GM20431 (cell line): ENCODE measurements around the gene PNLDC1.

Experiments used
- in situ Hi-C: fragments of 300-500 bp; cut with MseI, MboI; formaldehyde crosslinking; loops from one replicate; pipeline ENCODE4 v1.15.0; 2020; ENCODE audit warnings: low sequenced_read_pairs; ENCODE audit not compliant: unreplicated experiment

Gene PNLDC1

DNA sequence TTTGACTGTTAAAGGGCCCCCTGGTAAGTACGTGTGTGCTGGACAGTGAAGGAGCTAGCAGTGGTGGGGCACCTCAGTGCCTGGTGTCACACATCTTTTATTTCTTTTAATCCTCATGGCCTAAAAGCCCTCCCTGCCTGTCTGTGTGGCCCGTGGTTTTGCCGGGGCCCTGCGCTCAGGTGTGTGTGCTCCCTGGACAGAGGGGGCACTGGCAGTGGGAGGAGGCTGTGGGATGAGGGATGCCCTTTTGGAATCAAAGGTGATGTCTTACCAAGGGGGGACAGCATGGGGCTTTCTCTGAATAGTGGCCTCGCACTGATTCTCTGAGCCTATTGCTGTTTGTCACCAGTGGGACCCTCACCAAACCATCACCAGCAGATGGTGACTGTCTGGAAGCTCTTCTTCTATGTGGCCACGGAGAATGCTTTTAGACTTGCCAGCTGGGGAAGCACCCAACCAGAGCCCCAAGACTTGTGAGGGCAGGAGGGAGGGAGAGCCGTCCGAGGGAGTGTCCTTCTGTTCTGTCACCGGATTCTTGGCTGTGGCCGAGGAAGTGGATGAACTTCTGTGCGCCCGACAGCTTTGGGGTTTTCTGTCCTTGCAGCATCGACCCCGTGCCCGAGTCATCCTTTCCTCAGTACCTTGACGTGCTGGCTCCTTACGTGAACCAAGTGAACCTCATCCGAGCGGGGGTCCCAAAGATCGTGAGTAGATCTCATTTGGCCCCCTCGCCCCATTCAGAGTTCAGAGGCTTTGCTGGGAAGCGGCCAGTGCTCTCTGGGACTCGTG, 18.1 kb downstream of the PNLDC1 start:
- in situ Hi-C loops: no loop called here

GRCh38 chr6:159819098-159819497, 19.0 kb downstream of the PNLDC1 start:
- in situ Hi-C loops: no loop called here

GRCh38 chr6:159819932-159820640, 20.0 kb downstream of the PNLDC1 start:
- in situ Hi-C loops: no loop called here

- in situ Hi-C loops: no loop called here
Observed at GRCh38 chr6:159821122-159821521, 21.0 kb downstream of the PNLDC1 start.

DNA sequence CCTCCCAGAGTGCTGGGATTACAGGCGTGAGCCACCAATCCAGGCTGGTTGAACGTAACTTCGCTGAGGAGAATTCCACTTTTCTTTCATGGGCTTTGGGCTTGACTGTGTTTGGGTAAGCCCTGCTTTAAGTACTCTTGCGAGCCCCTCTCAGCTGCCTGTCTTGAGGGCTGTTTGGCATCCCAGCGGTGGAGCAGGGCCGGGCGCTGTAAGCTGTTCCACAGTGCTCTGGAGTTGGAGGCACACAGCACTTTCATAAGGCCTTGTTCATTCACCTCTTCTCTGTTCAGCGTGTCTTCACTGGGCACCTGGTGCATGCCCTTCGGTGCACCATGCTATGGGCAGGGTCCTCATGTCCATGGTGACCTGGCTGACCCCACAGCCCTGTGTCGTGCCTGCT, 21.6 kb downstream of the PNLDC1 start:
- in situ Hi-C loops: no loop called here

- in situ Hi-C loops: no loop called here
Observed at GRCh38 chr6:159823953-159824352, 23.9 kb downstream of the PNLDC1 start.

DNA sequence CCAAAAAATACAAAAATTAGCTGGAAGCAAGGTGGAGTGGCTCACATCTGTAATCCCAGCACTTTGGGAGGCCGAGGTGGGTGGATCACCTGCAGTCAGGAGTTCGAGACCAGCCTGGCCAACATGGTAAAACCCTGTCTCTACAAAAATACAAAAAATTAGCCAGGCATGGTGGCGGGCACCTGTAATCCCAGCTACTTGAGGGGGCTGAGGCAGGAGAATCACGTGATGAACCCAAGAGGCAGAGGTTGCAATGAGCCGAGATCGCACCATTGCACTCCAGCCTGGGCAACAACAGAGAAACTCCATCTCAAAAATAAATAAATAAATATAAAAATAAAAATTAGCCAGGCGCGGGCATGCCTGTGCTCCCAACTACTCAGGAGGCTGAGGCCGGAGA, 24.6 kb downstream of the PNLDC1 start:
- in situ Hi-C loops: loop anchor here (25.0 kb wide), 1 partner anchor 638 kb away; no protein-coding TSS in a partner anchor

DNA sequence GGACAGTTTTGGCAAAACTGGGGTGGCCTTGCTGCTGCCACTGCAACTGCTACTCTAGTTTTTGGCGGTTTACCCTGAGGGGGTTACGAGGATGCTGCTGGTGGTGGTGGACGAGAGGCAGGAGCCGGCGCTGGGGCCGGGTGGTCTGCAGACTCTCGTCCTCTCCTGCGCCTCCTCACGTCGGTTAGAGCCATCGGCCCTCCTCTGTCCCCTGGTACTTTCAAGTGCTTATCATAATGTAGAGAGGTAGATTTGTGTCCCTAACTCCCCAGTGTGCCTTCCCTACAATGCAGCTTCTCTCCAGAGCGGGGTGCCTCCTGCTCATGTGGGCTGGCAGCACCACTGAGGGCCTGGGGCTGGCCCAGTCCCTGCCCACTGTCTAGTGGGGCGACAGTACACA, 25.9 kb downstream of the PNLDC1 start:
- in situ Hi-C loops: loop anchor here (25.0 kb wide), 1 partner anchor 636 kb away; no protein-coding TSS in a partner anchor

DNA sequence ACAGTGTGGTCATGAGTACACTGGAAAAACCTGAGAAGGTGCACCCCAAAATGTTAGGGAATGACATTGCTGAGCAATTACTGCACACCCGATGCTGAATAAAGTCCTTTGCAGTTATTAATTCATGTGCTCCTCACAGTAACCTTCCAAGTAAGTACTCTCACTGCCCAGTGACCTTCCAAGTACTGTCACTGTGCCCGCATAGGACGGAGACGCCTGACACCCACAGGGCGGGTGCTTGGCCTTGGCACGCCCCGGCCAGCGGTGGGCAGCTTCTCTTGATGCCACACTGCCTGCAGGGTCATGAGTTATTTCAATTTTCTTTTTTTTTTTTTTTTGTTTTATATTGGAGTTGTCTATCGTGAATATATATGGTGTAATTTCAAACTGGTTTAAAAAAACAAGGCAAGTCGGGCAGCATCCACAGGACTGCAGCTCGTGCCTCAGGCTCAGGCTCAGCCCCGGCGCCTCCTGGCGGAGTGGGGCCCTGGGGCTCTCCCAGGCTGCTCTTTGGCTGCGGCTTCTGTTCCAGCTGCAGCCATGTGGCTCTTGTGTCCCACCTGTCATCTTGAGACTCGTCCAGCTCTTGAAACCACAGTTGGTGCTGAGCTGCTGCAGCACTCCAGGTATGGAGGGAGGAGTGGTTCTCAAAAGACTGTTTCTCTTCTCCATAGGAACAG, 27.0 kb downstream of the PNLDC1 start:
- in situ Hi-C loops: loop anchor here (25.0 kb wide), 1 partner anchor 635 kb away; no protein-coding TSS in a partner anchor

- in situ Hi-C loops: loop anchor here (25.0 kb wide), 1 partner anchor 634 kb away; no protein-coding TSS in a partner anchor
Observed at GRCh38 chr6:159828074-159828473, 28.0 kb downstream of the PNLDC1 start.

DNA sequence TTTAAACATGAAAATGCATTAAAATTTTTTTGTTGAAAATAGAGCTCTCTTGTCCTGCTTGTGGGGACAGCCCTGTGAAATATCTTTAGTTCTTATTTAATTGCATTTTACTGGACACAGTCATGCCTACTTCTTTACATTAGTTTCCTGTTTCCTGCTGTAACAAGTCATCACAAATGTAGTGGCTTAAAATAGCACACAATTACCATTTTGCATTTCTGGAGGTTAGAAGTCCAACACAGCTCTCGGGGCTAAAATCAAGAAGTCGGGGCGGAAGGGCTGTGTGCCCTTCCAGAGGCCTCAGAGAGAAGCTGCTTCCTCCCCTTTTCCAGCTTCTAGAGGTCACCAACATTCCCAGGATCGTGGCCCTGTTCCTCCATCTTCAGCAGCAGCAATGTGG, 29.4 kb downstream of the PNLDC1 start:
- in situ Hi-C loops: loop anchor here (25.0 kb wide), 1 partner anchor 633 kb away; no protein-coding TSS in a partner anchor

DNA sequence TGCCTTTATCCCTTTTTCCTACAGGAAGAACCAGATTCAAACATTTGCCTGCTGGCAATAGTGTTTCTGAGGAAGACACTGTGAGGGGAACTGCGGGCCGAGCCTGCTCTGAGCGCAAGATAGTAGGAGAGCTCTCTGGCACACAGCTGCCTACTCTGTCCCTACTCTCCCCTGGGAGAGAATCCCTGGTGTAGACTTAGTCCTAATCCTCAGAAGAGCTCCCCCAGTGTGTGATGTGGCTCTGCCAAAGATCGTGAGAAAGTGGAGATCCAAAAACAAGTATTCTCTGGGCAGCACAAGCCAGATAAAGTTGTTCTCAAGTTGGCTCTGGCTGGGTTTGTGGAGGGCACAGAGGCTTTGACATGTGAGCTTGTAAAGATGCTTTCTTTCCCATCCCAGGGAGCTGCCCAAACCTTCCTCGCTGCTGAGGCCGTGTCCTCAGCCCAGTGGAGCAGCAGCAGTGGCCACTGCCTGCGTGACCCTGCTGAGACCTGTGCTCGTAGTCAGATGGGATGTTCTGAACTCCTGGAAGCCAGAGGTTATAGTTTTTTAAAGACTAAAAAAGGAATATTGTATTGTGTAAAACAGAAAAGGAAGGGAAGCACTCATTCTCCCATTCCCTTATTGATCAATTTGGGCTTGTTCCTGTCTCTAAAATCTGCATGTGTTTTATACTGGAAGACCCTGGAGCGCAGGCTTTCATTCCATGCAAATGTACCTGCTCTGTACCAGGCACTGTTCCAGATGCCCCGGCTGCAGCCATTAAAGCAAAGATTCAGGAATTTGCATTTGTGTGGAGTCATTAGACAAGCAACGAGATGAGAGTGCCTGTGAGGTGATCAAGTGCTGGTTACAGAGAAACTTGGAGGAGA, 30.7 kb downstream of the PNLDC1 start:
- in situ Hi-C loops: loop anchor here (25.0 kb wide), 1 partner anchor 632 kb away; no protein-coding TSS in a partner anchor

DNA sequence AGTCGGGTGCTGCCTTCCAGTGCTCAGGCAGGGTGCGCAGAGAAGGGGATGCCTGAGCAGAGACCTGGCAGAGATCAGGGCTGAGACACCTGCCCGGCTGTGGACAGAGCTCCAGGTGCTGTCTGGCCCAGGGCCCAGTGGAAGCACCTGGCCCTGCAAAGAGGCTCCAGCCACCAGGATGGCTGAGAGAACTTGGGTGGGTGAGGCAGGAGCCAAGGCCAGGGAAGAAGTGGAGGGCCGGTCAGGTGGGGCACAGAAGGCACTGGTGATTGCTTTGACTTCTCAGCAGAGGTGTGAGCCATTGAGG, 31.2 kb downstream of the PNLDC1 start:
- in situ Hi-C loops: loop anchor here (25.0 kb wide), 1 partner anchor 631 kb away; no protein-coding TSS in a partner anchor

- in situ Hi-C loops: loop anchor here (25.0 kb wide), 1 partner anchor 629 kb away; no protein-coding TSS in a partner anchor
Observed at GRCh38 chr6:159832946-159833345, 32.9 kb downstream of the PNLDC1 start.

- in situ Hi-C loops: loop anchor here (25.0 kb wide), 1 partner anchor 629 kb away; no protein-coding TSS in a partner anchor
Observed at GRCh38 chr6:159833556-159833955, 33.5 kb downstream of the PNLDC1 start.

DNA sequence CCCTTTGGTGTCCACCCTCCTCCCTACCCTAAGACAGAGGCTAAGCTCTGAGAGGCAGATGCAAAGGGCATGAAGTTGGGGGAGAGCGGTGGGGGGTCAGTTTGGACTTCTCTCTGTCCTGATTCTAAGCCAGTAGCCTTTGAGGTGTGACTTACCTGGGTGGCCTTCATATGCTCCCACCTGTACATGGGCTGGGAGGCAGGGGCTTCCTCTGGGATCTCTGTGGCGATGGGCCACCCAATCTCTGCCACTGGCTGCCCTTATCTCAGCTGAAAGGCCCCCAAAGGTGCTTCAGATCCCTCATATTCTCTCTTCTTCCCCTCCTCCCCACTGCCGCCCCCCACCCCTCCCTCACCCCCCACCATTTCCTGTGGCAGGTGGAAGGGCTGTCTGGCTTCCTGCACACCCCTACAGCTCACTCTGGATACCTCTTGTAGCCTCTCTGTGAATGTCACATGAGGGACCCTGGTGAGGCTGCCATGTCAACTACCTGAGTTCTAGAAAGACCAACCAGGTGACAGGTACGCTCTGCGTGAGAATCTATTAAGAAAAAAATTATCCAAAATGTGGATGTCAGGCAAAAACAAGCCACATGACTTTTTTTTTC, 34.0 kb downstream of the PNLDC1 start:
- in situ Hi-C loops: loop anchor here (25.0 kb wide), 1 partner anchor 628 kb away; no protein-coding TSS in a partner anchor

DNA sequence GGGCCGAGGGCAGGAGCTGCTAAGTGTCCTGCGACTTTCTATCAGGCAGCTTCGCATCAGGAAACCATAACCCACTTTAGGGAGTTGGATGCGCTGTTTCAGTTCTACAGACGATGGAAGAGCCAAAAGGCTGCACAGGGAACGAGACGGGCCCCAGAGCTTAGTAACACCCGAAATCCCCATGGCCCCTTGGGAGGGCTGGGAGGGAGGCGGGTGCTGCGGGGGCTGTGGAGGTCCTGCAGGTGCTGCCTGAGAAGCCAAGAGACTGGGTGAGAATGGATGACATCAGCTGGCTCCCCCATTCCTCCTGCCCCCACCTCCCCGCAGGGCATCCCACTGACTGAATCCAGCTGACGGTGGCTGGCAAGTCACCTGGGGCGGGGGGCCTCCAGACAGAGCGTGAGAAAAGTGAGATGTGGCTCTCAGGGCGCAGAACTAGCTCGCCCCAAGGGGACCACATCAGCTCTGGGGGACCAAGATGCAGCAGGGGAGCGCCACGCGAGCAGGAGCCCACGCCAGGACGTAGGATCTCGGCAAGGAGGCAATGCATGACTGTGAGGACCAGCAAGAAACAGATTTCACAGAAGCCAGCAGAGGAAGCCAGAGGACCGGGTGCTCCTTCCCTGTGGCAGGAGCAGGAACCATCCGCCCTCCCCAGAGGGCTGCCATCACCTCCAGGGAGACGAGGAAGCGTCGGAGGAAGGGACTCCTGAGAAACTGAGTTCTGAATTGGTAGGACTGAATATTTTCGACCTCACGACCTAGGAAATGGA, 36.8 kb downstream of the PNLDC1 start:
- in situ Hi-C loops: loop anchor here (25.0 kb wide), 1 partner anchor 625 kb away; no protein-coding TSS in a partner anchor

GRCh38 chr6:159837511-159837910, 37.4 kb downstream of the PNLDC1 start:
- in situ Hi-C loops: loop anchor here (25.0 kb wide), 1 partner anchor 625 kb away; no protein-coding TSS in a partner anchor
